Heart left ventricle (tissue), 16 donors: ENCODE measurements around the gene MORN5. TPM values are rescaled to one million over a fixed set of nuclear protein-coding genes. Genes with fewer than 3 reads are reported as not detected.

Experiments
- ATAC-seq, 4 donors: fragments of 200-7000 bp; cut with Tn5 transposase; one replicate each; pipeline ENCODE4 v1.9.1; 2020 to 2022; ENCODE audit warnings: moderate library complexity in 4 of 4, mild to moderate bottlenecking in 3 of 4, moderate number of reproducible peaks in 1 of 4
- DNase-seq, 5 donors: peaks; one replicate each; pipeline ENCODE4 v3.0.0-alpha.2; 2020
- H3K27ac ChIP-seq, 12 donors: fragments of 200-600 bp; sonication (generic) in 4 of 12; one replicate each; pipeline versions ENCODE4 v1.5.0 to v1.8.0; 2016 to 2022; ENCODE audit warnings: mild to moderate bottlenecking in 2 of 12
- H3K27me3 ChIP-seq, 9 donors: fragments of 200-600 bp; sonication (generic) in 2 of 9; one replicate each; pipeline versions ENCODE4 v1.5.1 to v1.8.0; 2016 to 2022; ENCODE audit warnings: mild to moderate bottlenecking in 3 of 9
- H3K36me3 ChIP-seq, 9 donors: fragments of 200-600 bp; sonication (generic) in 2 of 9; one replicate each; pipeline versions ENCODE4 v1.5.0 to v1.8.0; 2018 to 2022; ENCODE audit warnings: mild to moderate bottlenecking in 2 of 9
- H3K4me1 ChIP-seq, 12 donors: fragments of 200-600 bp; sonication (generic) in 4 of 12; one replicate each; pipeline versions ENCODE4 v1.5.0 to v1.8.0; 2016 to 2022; ENCODE audit warnings: mild to moderate bottlenecking in 3 of 12
- H3K4me3 ChIP-seq, 12 donors: fragments of 200-600 bp; sonication (generic) in 4 of 12; one replicate each; pipeline versions ENCODE4 v1.5.0 to v1.8.0; 2017 to 2022; ENCODE audit warnings: mild to moderate bottlenecking in 9 of 12, moderate library complexity in 4 of 12
- H3K9me3 ChIP-seq, 12 donors: fragments of 200-600 bp; sonication (generic) in 4 of 12; one replicate each; pipeline versions ENCODE4 v1.5.0 to v1.8.0; 2016 to 2022; ENCODE audit warnings: mild to moderate bottlenecking in 1 of 12
- CTCF ChIP-seq, 12 donors: fragments of 200-600 bp; sonication (generic) in 4 of 12; IDR thresholded peaks; one replicate each; pipeline versions ENCODE4 v1.5.0 to v1.8.0; 2018 to 2022; ENCODE audit warnings: antibody characterized with exemption in 12 of 12, mild to moderate bottlenecking in 5 of 12
- POLR2A ChIP-seq, 2 donors: fragments of 450-650 bp; IDR thresholded peaks; one replicate each; pipeline ENCODE4 v1.6.1; 2017; ENCODE audit warnings: antibody characterized with exemption in 2 of 2, mild to moderate bottlenecking in 2 of 2, moderate library complexity in 2 of 2
- WGBS, 4 donors: extraction: QIAGEN DNeasy Blood & Tissue Kit in 2 of 4; methylation state at CpG; one replicate each; pipeline versions ENCODE4 v1.1.5 to v1.1.7; 2013 to 2018; 5-methylcytosine and 5-hydroxymethylcytosine counted together
- intact Hi-C, 10 donors: fragments of 100-400 bp; cut with DNase I; formaldehyde crosslinking; loops; one replicate each; pipeline versions ENCODE4 v1.11.1 to v1.14.2; 2022
- microRNA-seq, 4 donors: library from miRNA; unstranded; fragments of <30 nt; microRNA quantifications; one replicate each; pipeline versions ENCODE4 to v1.2.0, GENCODE V29; 2017 to 2020
- polyA plus RNA-seq, 2 donors: library from polyadenylated mRNA; stranded (reverse); fragments of 200-250 nt; gene quantifications; one replicate each; pipeline ENCODE4 v1.2.3, GENCODE V29; 2013
- total RNA-seq, 9 donors: library from RNA; depleted of rRNA in 2 of 9; stranded (reverse); fragments of >200 nt in 2 of 9; fragmentation: NEBNext Ultra II Directional in 3 of 9; extraction: Animal tissue kit (Norgen Biotek cat#: 25700) in 3 of 9; gene quantifications; one replicate each; pipeline versions ENCODE4 v1.1.0 to v1.2.4, GENCODE V29; 2016 to 2023
- donor health status: ischemic (EF 13 %, LVEDD 7.1; RV severe dilation, severe dysfunction).
- donor health status: healthy with polysubstance abuse.
- donor health status: DM: no; HTN: yes; CAD: no.
- donor health status: DM: no; HTN: no; CAD: no.
- donor health status: ischemic (EF 25% LVEDD 6.9; RV normal size, moderate dysfunction).
- donor health status: ischemic (EF 25% LVEDD 5.7; RV mildly dilated, moderate dysfunction).
- donor health status: healthy.
- donor health status: DM: yes; HTN: yes; CAD: no.
- donor health status: ischemic (EF 35%, LVEDD 5.7; RV mildly dilated, moderate dysfunction).
- donor health status: nonischemic (EF 11% LVEDD 7.7; RV severe dilation, severe dysfunction).
- donor health status: DM: yes; HTN: yes; CAD: no.
- donor health status: PGD.
- donor health status: ischemic (EF 29% LVEDD 5.4; RV normal size, mild dysfunction).
- donor health status: nonischemic (EF 23%, LVEDD 6.1; RV moderate dilation, normal function).

MORN5 gene
- total and polyA plus RNA-seq, 11 donors: not detected

GRCh38 chr9:122246666-122247065, 87.0 kb downstream of the MORN5 start:
- DNase-seq (no peak), ATAC-seq (no peak)
- no peaks in the 10 kb centered on the region for H3K9me3 ChIP-seq
- H3K36me3 ChIP-seq: peaks cover 0 to 100% (median 91%) of the 10 kb centered on the region in 9 donors
- no peak overlapping the region for H3K27ac ChIP-seq
- TF ChIP-seq CTCF (IDR thresholded peaks at IDR 0.05) (no peak), POLR2A (IDR thresholded peaks at IDR 0.05) (no peak)
- H3K27me3 ChIP-seq: no peaks in the 10 kb centered on the region
- peaks cover 0 to 10% (median 3%) of the 10 kb centered on the region in 12 donors for H3K4me1 ChIP-seq
- intact Hi-C loops: no loop called here
- H3K4me3 ChIP-seq: no peak overlapping the region
- WGBS, 4 donors: 77 to 86% (median 81%) methylated on average over 3 of the region's 3 CpGs

- no peak for DNase-seq
- Histone ChIP-seq H3K27ac (no peak overlapping the region), H3K27me3 (no peaks in the 10 kb centered on the region), H3K9me3 (no peaks in the 10 kb centered on the region), H3K36me3 (peaks cover 0 to 97% (median 88%) of the 10 kb centered on the region in 9 donors), H3K4me1 (peaks cover 0 to 28% (median 15%) of the 10 kb centered on the region in 12 donors), H3K4me3 (no peak overlapping the region)
- no peak for ATAC-seq
- TF ChIP-seq POLR2A (IDR thresholded peaks at IDR 0.05) (no peak), CTCF (IDR thresholded peaks at IDR 0.05) (no peak)
- WGBS, 4 donors: 67 to 73% (median 68%) methylated on average over 5 of the region's 5 CpGs
- intact Hi-C loops: no loop called here
These were observed 88.7 kb downstream of the MORN5 start for GRCh38 chr9:122248448-122248865.

Small RNA genes within 50 kb of the gene (microRNA-seq; reads per million reads assigned to microRNA genes)
- 0 reads per million in 4 donors for gene MIR4478

Other genes starting within 250 kb of the MORN5 start
- 10 to 100 TPM in 1 of 9 donors, 1 to 10 TPM in 8; 4.3 to 10.9 (median 7.9) TPM for gene TTLL11, start 66.6 kb upstream of the MORN5 start, total RNA-seq
- gene TTLL11, start 66.6 kb upstream of the MORN5 start, polyA plus RNA-seq: 1 to 10 TPM; 2.7 to 9.5 TPM
- 100 to 1,000 TPM; 183 to 316 (median 260) TPM for gene NDUFA8, start 129 bp upstream of the MORN5 start, total RNA-seq
- gene NDUFA8, start 129 bp upstream of the MORN5 start, polyA plus RNA-seq: 100 to 1,000 TPM; 301 to 919 TPM
- gene LHX6, start 69.0 kb downstream of the MORN5 start, total RNA-seq: 10 to 100 TPM in 2 of 9 donors, 1 to 10 TPM in 7; 2.9 to 11.2 (median 6.5) TPM
- gene LHX6, start 69.0 kb downstream of the MORN5 start, polyA plus RNA-seq: 1 to 10 TPM; 4.5 to 8.4 TPM
- gene RBM18, start 104.9 kb downstream of the MORN5 start, total RNA-seq: 10 to 100 TPM; 24.7 to 49.0 (median 38.4) TPM
- gene RBM18, start 104.9 kb downstream of the MORN5 start, polyA plus RNA-seq: 10 to 100 TPM in 1 of 2 donors, 1 to 10 TPM in 1; 7.9 to 18.8 TPM
- 10 to 100 TPM; 29.2 to 44.5 (median 36.0) TPM for gene MRRF, start 105.0 kb downstream of the MORN5 start, total RNA-seq
- 10 to 100 TPM; 27.0 to 48.1 TPM for gene MRRF, start 105.0 kb downstream of the MORN5 start, polyA plus RNA-seq
- gene PTGS1, start 211.1 kb downstream of the MORN5 start, total RNA-seq: 10 to 100 TPM in 2 of 9 donors, 1 to 10 TPM in 7; 2.0 to 24.7 (median 6.3) TPM
- gene PTGS1, start 211.1 kb downstream of the MORN5 start, polyA plus RNA-seq: 1 to 10 TPM in 1 of 2 donors, under 1 TPM in 1; 0.91 to 6.9 TPM